HG03045 (cell line): ENCODE measurements around the gene POLR1C.
"Not testable (repeated sequence)": the region's sequence is repeated elsewhere in the genome, so short reads cannot be mapped to it uniquely, and the experiment has no call there.

Experiments used
- ATAC-seq: cut with Tn5 transposase; IDR thresholded peaks from one replicate; pipeline ENCODE4 v1.9.1; 2021; ENCODE audit warnings: mild to moderate bottlenecking, moderate library complexity; ENCODE audit not compliant: unreplicated experiment

Gene POLR1C

DNA sequence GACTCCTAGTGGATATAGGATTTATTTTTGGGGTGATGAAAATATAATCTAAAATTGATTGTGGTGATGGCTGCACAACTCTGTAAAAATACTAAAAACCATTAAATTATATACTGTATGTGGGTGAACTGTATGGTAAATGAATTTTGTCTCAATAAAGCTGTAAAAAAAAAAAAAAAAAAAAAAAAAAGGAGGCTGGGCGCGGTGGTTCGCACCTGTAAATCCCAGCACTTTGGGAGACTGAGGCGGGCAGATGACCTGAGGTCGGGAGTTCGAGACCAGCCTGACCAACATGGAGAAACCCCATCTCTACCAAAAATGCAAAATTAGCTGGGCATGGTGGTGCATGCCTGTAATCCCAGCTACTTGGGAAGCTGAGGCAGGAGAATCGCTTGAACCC is 40.7 kb downstream of the POLR1C start:
- not testable (repeated sequence) for ATAC-seq

DNA sequence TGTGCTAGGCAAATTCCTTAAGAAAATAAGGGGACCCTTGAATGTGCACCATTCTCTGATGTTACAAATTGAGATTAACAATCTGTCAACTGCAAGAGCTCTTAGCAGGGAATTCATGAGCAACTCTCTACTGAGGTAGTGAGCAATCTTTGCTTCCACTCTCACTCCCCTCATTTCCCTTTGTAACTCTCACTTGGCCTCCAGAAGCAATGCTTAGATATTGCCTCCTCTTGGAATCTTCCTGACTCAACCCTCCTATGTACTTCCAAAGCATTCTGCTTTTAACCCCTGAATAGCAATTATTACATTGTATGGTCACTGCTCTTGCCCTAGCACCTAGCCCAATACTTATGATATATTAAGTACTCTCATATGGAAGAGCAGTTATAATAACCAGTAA is 42.4 kb downstream of the POLR1C start:
- no peak for ATAC-seq

DNA sequence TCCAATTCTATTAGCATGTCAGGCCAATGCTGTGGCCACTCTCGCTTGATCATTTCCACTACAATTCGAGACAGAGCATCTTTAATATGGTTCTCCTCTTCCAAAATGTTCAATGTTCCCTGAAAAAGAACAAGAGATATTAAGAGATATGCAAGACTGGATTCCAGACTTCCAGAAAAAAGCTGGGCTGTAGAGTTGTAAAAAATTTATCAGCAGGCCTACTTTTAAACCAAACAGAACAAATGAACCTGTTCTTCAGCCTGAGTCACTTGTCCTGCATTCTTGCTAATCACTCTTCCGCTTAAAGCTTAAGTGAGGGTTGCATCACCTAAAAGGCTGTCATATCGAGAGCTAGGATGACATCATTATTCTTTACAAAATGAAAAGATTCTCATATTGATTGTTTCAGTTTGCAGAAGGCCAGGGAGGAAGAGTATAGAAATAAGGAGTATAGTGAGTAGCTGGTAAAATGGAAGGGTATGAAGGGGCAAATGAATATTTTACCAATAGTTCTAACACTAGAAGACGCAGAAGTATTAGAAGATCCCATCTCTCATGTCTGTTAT is 54.1 kb downstream of the POLR1C start:
- ATAC-seq = no peak
